RWPE1 (cell line): ENCODE data around the gene CCDC178.

Experiments used
- CTCF ChIA-PET: fragments of 350-600 bp; sonication (Branson Sonifier 250); formaldehyde crosslinking; extraction: SDS; loops from one replicate; lab custom pipeline; 2021; lab: Yijun Ruan, JAX
- POLR2A ChIA-PET: fragments of 400-600 bp; formaldehyde crosslinking; extraction: SDS; loops from one replicate; lab custom pipeline; 2020; ENCODE audit warnings: antibody characterized with exemption; ENCODE audit not compliant: low non-redundant PET; lab: Yijun Ruan, JAX
- DNase-seq: peaks from one replicate; pipeline ENCODE4 v3.0.0; 2012; ENCODE audit warnings: low spot score
- H3K27ac ChIP-seq: fragments of 450-650 bp; 2 replicates; pipeline ENCODE4 v1.5.1; 2017
- CTCF ChIP-seq: fragments of 450-650 bp; conservative IDR thresholded peaks from 2 replicates; pipeline ENCODE4 v1.5.1; 2017; ENCODE audit warnings: low read depth, mild to moderate bottlenecking

Gene CCDC178

GRCh38 chr18:33288082-33288716 is 152.3 kb downstream of the CCDC178 start:
- DNase-seq: no peak
- ChIA-PET CTCF (no interaction called here), POLR2A (no interaction called here)
- no peak overlapping the region for H3K27ac ChIP-seq
- no peak for TF ChIP-seq CTCF

DNA sequence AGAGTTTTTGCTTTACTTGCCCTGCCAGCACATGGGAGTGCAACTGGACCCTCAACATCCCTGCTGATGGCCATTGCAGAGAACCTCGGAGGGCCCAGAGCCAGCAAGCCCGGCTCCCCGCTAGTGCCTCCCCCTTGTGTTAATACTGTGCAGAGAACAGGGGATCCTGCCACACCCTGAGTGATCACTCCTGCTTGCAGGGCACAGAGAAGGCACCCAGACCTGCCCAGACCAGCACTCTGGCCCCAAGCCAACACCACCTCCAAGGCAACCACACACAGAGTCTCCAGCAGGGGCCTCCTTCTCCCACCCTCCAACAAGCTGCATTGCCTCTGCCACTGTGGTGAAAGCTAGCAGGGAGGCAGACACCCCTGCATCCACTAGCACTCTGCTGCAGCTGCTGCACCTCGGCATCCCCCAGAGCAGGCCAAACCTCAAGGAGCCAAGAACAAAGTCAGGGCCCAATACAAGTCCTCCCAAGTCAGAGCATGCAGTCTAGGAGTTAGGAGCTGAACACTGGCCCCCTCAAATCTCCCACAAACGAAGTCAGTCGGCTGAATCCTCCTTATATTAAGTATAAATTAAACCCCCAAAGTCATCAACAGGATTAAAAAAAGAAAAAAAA is 157.7 kb downstream of the CCDC178 start:
- no peak for DNase-seq
- CTCF ChIA-PET: no interaction called here

GRCh38 chr18:33282142-33282541 is 158.4 kb downstream of the CCDC178 start:
- DNase-seq: no peak
- POLR2A ChIA-PET: no interaction called here
- no peak overlapping the region for H3K27ac ChIP-seq
- no peak for TF ChIP-seq CTCF
- CTCF ChIA-PET: no interaction called here

More for the DNA sequence above, 157.7 kb downstream of the CCDC178 start:
- no peak for TF ChIP-seq CTCF
- POLR2A ChIA-PET: no interaction called here
- no peak overlapping the region for H3K27ac ChIP-seq

DNA sequence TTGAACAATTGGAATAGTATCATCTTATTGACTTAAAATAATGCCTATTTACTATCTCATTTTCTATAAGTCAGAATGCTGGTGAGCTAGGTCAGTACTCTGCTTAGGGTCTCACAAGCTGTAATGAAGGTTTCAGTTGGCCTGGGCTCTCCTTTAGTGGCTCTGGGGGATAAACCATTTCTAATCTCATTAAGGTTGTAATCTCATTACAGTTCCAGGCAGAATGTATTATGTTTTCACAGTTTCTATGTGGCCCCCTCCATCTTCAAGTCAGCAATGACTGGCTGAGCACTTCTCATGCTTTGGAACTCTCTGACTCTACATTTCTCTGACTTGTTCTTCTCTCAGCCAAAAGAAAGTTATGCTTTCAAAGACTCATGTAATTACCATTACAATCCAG is 163.1 kb downstream of the CCDC178 start:
- ChIA-PET CTCF (no interaction called here), POLR2A (no interaction called here)
- no peak for DNase-seq
- no peak overlapping the region for H3K27ac ChIP-seq
- TF ChIP-seq CTCF: no peak

DNA sequence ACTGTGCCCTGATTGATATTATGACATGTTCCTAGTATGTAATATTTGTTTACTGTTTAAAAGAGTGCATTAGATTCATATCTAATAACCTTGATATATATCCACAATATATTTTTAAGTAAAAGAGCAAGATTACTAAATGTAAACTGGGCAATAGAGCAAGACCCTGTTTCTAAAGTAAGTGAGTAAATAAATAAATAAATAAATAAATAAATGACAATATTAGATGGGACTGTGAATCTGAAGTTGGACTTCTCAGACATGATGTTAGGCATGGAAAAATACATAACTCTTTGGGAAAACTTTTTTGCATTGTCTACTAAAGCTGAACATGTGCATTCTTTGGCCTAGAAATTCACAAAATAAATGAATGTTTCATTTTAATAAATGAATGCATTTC is 164.7 kb downstream of the CCDC178 start:
- POLR2A ChIA-PET: no interaction called here
- no peak for TF ChIP-seq CTCF
- CTCF ChIA-PET: no interaction called here
- no peak for DNase-seq
- no peak overlapping the region for H3K27ac ChIP-seq

DNA sequence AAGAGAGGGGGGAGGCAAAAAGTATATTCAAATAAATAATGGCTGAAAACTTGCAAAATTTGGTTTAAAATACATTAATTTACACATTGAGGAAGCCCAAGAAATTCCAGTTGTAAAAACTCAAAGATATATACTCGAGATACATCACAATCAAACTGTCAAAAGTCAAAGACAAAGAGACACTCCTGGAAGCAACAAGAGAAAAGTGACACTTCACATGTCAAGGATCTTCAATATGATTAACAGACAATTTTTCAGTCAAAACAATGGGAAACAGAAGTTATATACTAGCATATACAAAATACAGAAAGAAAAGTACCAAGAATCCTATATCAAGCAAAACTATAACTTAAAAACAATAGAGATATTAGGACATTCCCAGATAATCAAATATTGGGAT is 170.2 kb downstream of the CCDC178 start:
- ChIA-PET POLR2A (no interaction called here), CTCF (no interaction called here)
- TF ChIP-seq CTCF: no peak
- DNase-seq: no peak
- H3K27ac ChIP-seq: no peak overlapping the region
